ENCODE measurements around the gene CCR4.
"Not testable (repeated sequence)": the region's sequence is repeated elsewhere in the genome, so short reads cannot be mapped to it uniquely, and the experiment has no call there.

The CCR4 gene

DNA sequence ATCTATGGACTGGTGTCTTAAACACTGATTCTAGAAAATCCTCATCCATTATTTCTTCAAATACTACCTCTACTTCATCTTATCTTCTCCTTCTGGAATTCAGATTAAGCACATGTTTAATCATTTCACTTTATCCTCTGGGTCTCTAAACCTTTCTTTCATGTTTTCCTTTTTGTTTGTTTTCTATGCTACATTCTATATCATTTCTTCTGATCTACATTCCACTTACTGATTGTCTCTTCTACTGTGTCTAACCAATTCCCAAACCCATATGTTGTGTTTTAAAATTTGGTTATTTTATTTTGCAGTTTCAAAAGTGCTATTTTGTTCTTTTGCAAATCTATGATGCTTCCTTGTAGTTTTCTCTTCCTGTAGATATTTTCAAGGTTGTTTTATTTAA is 31.7 kb downstream of the CCR4 start:
- no peak for DNase-seq (ENCODE audit: low read depth in 2 of 2)

DNA sequence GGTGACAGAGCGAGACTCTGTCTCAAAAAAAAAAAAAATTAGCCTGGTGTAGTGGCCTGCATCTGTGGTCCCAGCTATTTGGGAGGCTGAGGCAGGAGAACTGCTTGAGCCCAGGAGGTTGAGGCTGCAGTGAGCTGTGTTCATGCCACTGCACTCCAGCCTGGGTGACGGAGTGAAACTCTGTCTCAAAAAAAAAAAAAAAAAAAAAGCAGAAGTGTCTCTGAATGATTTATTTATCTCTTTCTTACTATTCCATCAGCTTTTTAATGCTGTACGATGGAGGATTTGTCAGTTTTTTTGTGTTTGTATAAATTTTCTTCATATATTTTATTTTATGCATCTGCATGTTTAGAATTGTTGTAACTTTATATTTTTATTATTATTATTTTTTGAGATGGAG is 33.5 kb downstream of the CCR4 start:
- not testable (repeated sequence) for DNase-seq (ENCODE audit: low read depth in 2 of 2)

DNA sequence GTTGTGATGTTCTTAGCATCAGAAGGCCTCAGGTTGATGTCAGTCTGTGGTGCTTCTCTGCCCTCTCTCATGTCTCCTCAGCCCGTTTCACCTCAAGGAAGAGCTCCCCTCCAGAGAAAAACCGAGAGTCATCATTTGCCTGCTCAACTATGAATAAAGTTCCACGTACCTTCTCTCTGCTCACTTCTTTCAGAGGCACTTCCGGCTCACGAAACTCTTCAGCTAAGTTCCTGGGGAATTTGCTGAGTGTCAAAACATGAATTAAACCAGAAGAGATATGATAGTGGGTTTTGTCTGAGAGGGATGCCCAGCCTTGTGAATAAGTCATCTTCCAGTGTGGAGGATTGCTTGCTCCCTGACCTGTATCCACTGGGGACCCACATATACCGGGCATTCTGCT is 37.7 kb downstream of the CCR4 start:
- no peak for DNase-seq (ENCODE audit: low read depth in 2 of 2)

- no peak for DNase-seq (ENCODE audit: low read depth in 2 of 2)
Observed at GRCh38 chr3:32990116-32990515, 38.7 kb downstream of the CCR4 start.

GRCh38 chr3:32991781-32992180 is 40.3 kb downstream of the CCR4 start:
- no peak for DNase-seq (ENCODE audit: low read depth in 2 of 2)

DNA sequence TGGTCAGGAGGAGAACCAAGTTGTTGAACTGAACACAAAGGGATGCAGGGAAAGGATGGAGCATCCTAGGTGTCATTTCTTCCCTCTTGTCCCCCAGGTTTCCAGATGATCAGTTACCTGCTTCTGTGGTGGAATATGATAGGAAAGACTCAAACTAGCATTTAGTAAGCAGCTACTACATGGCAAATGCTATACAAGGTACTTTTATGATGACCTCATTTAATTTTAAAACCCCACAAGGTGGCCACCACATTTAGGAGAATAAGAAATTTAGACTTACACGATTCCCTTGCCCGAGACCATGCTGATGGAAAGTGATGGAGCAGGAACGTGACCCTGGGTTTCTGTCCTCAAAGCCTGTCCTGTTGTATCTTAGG is 40.9 kb downstream of the CCR4 start:
- no peak for DNase-seq (ENCODE audit: low read depth in 2 of 2)

DNA sequence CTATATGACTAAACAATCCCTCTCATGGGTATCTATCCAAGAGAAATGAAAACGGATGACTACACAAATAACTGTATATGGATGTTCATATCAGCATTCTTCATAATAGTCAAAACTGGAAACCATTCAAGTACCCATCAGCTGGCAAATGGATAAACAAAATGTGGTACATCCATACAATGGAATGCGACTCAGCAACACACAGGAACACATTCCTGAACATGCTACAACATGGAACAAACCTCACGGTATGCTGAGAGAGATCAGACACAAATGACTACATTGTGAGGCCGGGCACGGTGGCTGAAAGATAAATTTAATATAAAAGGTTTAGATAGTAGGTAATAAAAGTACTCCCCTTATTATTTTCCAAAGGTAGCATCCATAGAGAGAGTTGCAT is 42.6 kb downstream of the CCR4 start:
- DNase-seq (ENCODE audit: low read depth in 2 of 2) = no peak

GRCh38 chr3:32995098-32995497 is 43.7 kb downstream of the CCR4 start:
- DNase-seq (ENCODE audit: low read depth in 2 of 2) = no peak

GRCh38 chr3:32996048-32996754 is 44.8 kb downstream of the CCR4 start:
- DNase-seq (ENCODE audit: low read depth in 2 of 2) = no peak

DNA sequence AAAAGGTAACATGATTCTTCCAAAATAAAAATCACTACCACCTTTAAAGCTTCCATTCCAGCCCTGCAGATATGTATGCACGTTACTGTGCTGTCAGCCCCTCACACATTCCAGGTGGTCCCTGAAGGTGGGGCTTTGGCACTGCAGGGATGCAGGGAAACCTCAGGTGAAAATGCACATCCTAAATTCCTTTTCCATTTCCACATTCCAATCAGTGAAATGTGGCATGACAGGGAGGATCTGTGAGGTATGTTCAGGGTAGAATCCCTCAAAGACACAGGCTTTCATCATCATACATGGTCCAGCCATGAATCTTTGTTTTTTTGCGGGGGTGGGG is 45.3 kb downstream of the CCR4 start:
- DNase-seq (ENCODE audit: low read depth in 2 of 2) = no peak

DNA sequence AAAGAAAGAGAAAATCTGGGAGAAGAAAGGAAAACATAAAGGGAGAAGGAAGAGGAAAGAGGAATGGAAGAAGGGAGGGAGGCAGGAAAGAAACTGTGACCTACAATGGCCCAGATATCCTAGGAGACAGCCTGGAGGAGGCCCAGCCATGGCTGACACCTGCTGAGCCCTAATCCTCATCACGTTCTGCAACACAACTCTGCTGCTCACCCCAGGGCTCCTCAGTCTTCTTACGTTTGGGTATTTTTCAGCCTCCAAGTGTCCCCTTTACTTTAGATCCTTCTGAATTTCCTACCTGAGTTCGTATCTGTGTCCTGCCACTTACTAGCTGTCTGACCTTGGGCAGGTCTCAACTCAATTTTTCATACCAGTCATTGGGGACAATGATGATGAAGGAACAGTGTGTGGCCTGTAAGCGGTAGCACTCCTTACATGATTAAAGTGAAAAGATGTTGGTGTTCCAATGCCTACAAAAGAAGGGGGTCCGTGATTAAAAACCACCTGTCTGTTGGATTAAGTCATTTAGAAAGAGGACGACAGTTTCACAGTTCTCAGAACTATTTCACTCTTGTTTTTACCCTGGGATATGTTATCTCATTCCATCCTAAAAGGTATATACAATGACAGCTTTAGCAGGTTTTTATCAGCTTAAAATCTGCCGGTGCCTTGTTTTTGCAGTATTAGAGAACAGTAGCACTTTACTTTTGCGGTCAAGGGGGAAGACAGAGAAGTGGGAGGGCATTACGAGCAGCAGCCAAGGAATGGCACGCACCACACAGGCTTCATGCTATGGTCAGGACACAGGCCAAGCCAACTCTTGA is 47.4 kb downstream of the CCR4 start:
- no peak for DNase-seq (ENCODE audit: low read depth in 2 of 2)

DNA sequence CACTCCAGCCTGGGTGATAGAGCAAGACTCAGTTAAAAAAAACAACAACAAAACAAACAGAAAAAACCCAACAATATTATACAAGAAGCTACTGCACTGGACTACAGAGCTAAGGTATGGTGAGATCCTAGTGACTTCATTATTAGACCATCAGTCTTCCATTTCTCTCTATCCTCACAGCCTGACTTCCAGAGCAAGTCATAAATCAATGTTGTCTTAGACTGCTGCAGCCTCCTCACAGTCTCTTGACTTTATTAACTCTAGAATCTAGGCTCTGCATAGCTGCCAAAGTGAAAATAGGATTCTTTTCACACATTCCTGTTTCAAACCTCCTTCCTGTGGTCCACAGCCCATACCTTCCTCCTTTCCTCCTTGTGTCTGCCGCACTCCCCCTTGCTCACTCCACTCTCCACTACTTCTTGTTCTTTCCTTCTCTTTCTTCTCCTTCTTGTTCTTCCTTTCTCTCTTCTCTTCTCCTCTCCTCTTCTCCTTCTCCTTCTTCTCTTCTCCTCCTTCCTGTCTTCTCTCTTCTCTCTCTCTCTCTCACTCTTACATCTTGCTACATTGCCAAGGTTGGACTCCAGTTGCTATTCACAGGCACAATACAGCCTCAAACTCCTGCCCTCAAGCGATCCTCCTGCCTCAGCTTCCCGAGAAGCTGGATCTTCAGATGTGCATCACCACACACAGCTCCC is 49.4 kb downstream of the CCR4 start:
- no peak for DNase-seq (ENCODE audit: low read depth in 2 of 2)

GRCh38 chr3:33001889-33002288 is 50.4 kb downstream of the CCR4 start:
- no peak for DNase-seq (ENCODE audit: low read depth in 2 of 2)

DNA sequence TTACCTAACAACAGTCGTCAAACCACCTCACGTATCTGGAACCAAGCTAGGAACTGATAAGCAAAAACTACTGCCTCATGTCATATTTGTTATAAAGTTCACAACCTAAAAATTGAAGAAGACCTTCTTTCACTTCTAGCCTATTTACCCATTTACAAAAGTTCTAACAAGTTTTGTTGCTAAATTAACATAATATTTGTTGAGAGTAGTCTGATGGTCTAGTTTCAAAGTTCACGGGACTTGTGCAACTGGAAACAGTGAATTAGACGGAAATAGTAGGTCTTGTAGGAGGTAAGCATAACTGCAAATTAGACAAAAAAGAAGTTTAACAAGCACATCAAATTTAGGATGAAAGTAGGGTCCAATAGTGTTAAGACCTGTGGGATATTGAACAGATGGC is 51.9 kb downstream of the CCR4 start:
- DNase-seq (ENCODE audit: low read depth in 2 of 2) = no peak

- no peak for DNase-seq (ENCODE audit: low read depth in 2 of 2)
Observed at GRCh38 chr3:33004205-33004604, 52.8 kb downstream of the CCR4 start.

GRCh38 chr3:33004961-33005360 is 53.5 kb downstream of the CCR4 start:
- no peak for DNase-seq (ENCODE audit: low read depth in 2 of 2)

Data from stimulated activated CD4-positive, alpha-beta T cell treated with anti-CD3 and anti-CD28 coated beads, Interleukin-15, amount 100 ng/mL, for 48 hours (primary cell).